Peyer's patch (tissue), 4 donors: ENCODE results near the gene RSBN1L.

Source experiments
- CTCF ChIP-seq, 6 experiments: fragments of 450-650 bp in 4 of 6; fragments of 200-600 bp in 2 of 6; sonication (generic) in 1 of 6; IDR thresholded peaks; one replicate each; pipeline ENCODE4 v1.5.1; 2017 to 2019; ENCODE audit warnings: antibody characterized with exemption in 6 of 6, mild to moderate bottlenecking in 3 of 6, moderate library complexity in 1 of 6
- POLR2A ChIP-seq, 2 donors: fragments of 450-650 bp; IDR thresholded peaks; one replicate each; pipeline ENCODE4 v1.5.1; 2017; ENCODE audit warnings: antibody characterized with exemption in 2 of 2, mild to moderate bottlenecking in 2 of 2, moderate library complexity in 2 of 2

GRCh38 chr7:77731716-77732115 lies 35.5 kb downstream of the RSBN1L start:
- TF ChIP-seq CTCF (IDR thresholded peaks at IDR 0.05) (no peak), POLR2A (IDR thresholded peaks at IDR 0.05) (no peak)
